ENCODE data around the gene PLCL2. TPM values are rescaled to one million over a fixed set of nuclear protein-coding genes. Genes with fewer than 3 reads are reported as not detected.
A peak's percentile ranks its signal among the peaks of the same experiment; 100 is the strongest.

The PLCL2 gene
- 1.4 and 1.6 TPM in 2 replicates for total RNA-seq

DNA sequence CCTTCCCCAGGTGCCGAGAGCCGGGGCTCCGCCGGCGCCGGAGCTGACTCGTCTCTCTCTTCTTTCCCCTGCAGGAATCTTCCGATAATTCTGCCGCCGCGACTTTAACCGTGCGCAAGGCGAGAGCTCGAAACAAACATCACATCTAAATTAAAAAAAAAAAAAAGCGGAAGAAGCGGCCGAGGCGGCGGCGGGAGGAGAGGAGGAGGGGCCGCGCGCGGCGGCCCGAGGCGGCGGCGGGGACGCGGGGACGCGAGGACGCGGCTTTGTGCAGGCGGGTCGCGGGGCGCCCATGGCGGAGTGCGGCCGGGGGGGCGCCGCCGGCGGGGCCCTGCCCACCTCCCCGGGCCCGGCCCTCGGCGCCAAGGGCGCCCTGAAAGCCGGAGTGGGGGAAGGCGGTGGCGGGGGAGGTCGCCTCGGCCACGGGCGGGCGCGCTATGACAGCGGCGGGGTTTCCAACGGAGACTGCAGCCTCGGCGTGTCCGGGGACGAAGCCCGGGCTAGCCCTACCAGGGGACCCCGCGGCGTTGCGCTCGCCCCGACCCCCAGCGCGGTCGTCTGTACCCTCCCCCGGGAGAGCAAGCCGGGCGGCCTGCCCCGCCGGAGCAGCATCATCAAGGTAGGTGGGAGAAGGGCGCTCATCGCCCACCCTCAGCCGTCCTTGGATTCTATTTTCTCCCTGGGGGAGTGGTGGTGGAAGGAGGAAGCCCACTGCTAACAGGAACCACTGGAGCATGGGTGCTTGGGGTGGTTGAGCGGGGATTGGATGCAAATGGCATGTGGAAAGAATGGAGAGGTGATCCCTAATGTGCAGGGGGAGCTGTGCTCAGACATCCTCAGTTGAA lies at the start of gene PLCL2:
Gene PLCL2, plus strand, starts transcription at position 208 of the 845 bp plus-strand sequence. Its CDS starts 85 bp downstream, at position 293.
- Histone ChIP-seq H3K36me3 (ENCODE audit: control insufficient read depth, insufficient read depth, low read length) (no peaks in the 10 kb centered on the region), H3K4me3 (ENCODE audit: low read depth, low read length) (peak within 1 kb of the TSS; percentile 67), H3K27me3 (ENCODE audit: control insufficient read depth, insufficient read depth, low read length) (no peaks in the 10 kb centered on the region)
- DNase-seq (ENCODE audit: low read depth): peak; percentile 11
- TF ChIP-seq, protein P1, sequence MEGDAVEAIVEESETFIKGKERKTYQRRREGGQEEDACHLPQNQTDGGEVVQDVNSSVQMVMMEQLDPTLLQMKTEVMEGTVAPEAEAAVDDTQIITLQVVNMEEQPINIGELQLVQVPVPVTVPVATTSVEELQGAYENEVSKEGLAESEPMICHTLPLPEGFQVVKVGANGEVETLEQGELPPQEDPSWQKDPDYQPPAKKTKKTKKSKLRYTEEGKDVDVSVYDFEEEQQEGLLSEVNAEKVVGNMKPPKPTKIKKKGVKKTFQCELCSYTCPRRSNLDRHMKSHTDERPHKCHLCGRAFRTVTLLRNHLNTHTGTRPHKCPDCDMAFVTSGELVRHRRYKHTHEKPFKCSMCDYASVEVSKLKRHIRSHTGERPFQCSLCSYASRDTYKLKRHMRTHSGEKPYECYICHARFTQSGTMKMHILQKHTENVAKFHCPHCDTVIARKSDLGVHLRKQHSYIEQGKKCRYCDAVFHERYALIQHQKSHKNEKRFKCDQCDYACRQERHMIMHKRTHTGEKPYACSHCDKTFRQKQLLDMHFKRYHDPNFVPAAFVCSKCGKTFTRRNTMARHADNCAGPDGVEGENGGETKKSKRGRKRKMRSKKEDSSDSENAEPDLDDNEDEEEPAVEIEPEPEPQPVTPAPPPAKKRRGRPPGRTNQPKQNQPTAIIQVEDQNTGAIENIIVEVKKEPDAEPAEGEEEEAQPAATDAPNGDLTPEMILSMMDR (IDR thresholded peaks at IDR 0.05; ENCODE audit: insufficient read depth, low read length, severe bottlenecking): no peak
- FAIRE-seq: no peak

DNA sequence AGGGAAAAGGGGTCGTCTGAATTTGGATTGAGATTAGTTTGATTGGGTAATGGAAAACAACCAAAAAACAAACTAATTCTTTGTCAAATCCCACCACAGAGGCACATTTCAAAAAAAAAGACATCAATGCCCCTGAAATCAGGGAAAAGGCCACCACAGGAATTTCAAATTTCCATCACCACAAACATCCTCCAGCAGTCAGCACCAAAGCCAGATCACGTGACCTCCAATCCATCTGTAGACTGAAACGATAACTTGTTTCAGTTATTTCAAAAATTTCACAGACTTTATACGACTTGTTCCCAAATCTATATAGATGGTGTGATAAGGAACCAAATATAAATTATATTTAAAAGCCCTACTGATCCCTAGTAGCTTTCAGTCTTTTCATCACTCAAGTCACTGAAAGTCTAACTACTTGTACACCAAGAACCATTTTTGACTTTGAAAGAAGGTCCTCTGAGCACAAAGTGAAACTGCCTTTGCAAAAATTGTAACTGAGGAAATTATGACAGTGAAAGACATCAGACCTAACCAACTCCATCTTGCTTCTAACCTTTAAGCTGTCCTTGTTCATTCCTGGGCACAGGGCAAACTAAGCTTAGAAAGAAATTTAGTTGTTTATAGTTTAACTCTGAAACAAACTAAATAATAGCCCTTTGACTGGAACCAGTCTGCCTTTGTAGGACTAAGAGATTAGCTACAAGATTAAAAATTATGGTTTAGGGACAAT lies 48.1 kb upstream of the PLCL2 start:
- no peak for DNase-seq (ENCODE audit: low read depth)
- H3K27me3 ChIP-seq (ENCODE audit: control insufficient read depth, insufficient read depth, low read length): no peaks in the 10 kb centered on the region
- TF ChIP-seq, protein P1 (IDR thresholded peaks at IDR 0.05; ENCODE audit: insufficient read depth, low read length, severe bottlenecking): no peak
- no peak for FAIRE-seq
- no peak overlapping the region for H3K4me3 ChIP-seq (ENCODE audit: low read depth, low read length)
- no peaks in the 10 kb centered on the region for H3K36me3 ChIP-seq (ENCODE audit: control insufficient read depth, insufficient read depth, low read length)

DNA sequence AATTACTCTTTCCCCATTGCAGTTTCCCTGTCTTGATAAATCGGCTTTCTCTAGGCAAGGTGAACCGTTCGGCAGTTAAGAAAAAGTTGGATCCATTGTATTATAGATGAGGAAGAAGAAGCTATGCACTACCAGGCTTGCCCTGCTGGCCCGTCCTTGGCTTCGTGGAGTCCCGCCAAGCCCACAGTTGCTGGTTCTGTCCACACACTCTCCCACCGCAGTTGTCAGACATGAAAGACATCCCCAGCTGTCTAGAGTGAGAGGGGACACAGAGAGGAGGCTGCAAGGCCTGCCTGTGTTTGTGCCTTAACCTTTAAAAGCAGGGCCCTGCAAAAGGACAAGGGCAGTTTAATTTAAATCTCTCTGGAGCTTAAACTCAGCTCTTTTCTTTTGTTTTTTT lies 47.2 kb upstream of the PLCL2 start:
- DNase-seq (ENCODE audit: low read depth) (no peak), FAIRE-seq (no peak)
- H3K27me3 ChIP-seq (ENCODE audit: control insufficient read depth, insufficient read depth, low read length): no peaks in the 10 kb centered on the region
- no peaks in the 10 kb centered on the region for H3K36me3 ChIP-seq (ENCODE audit: control insufficient read depth, insufficient read depth, low read length)
- no peak overlapping the region for H3K4me3 ChIP-seq (ENCODE audit: low read depth, low read length)
- TF ChIP-seq, protein P1 (IDR thresholded peaks at IDR 0.05; ENCODE audit: insufficient read depth, low read length, severe bottlenecking): no peak

DNA sequence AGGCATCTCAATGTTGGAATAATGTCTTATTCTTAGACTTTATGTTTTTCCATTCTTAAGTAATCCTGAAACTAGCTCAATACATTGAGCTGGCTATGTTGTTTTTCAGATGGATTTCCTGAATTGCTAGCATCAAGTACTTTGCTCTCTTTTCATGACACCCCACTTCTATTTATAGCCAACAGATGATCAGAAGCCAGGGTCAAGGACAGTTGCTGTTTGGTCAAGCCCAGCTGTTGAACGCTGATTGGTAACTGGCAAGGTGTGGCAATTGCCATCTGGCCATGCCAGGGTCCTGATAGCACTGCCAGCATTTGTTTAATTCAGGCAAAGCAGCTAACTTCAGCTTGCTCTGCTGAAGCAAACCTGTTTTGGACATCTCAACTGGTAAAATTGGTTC lies 46.2 kb upstream of the PLCL2 start:
- FAIRE-seq (no peak), DNase-seq (ENCODE audit: low read depth) (no peak)
- Histone ChIP-seq H3K27me3 (ENCODE audit: control insufficient read depth, insufficient read depth, low read length) (no peaks in the 10 kb centered on the region), H3K36me3 (ENCODE audit: control insufficient read depth, insufficient read depth, low read length) (no peaks in the 10 kb centered on the region), H3K4me3 (ENCODE audit: low read depth, low read length) (no peak overlapping the region)
- TF ChIP-seq, protein P1 (IDR thresholded peaks at IDR 0.05; ENCODE audit: insufficient read depth, low read length, severe bottlenecking): no peak

DNA sequence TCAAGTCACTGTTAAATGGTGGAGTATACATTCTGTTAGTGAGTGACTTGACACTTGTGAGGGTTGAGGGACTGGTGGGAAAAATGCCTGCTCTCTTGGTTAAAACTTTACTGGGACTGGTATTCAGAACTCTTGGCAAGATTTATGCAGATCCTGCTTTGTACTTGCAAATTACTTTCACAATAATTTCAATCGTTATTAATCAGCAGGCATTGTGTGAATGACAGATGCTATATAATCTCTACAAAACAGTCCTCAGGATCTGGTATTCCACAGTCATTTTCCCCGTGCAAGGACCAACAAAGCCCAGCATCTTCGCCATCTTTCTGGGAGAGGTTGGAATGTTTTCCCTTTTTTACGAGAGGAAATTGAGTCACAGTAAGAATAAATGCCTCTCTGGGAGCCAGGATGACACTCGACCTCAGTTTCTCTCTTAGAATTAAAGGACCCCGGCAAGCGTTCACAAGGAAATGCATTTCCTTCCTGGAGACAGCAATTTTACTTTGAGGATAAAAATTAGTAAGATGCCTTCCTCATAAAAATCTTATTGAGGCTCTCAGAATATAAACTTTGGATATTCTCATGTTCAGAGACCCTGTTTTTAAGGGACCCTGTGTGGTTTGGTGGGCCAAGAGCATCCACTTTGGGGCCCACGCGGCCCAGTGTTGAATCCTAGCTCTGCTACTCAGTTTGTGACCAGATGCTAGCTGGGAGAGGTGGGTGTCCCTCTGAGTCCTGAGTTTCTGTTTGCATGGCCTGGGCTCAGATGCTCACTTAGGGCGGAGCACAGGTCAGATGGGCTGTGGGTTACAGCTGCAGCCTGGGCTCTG lies 45.3 kb upstream of the PLCL2 start:
- DNase-seq (ENCODE audit: low read depth) (no peak), FAIRE-seq (no peak)
- H3K4me3 ChIP-seq (ENCODE audit: low read depth, low read length): no peak overlapping the region
- TF ChIP-seq, protein P1 (IDR thresholded peaks at IDR 0.05; ENCODE audit: insufficient read depth, low read length, severe bottlenecking): no peak
- H3K27me3 ChIP-seq (ENCODE audit: control insufficient read depth, insufficient read depth, low read length): no peaks in the 10 kb centered on the region
- no peaks in the 10 kb centered on the region for H3K36me3 ChIP-seq (ENCODE audit: control insufficient read depth, insufficient read depth, low read length)

Data from bronchial epithelial cell (primary cell).